Colonic mucosa (tissue), 4 donors: ENCODE data around the gene MARCHF9. TPM values are rescaled to one million over a fixed set of nuclear protein-coding genes. Genes with fewer than 3 reads are reported as not detected.

Experiments used
- DNase-seq: peaks from one replicate; pipeline ENCODE4 v3.0.0-alpha.2; 2020
- H3K27ac ChIP-seq: fragments of 200-600 bp; one replicate; pipeline ENCODE4 v1.8.0; 2021
- H3K27me3 ChIP-seq: fragments of 200-600 bp; one replicate; pipeline ENCODE4 v1.8.0; 2021
- H3K36me3 ChIP-seq: fragments of 200-600 bp; one replicate; pipeline ENCODE4 v1.8.0; 2021
- H3K4me1 ChIP-seq: fragments of 200-600 bp; one replicate; pipeline ENCODE4 v1.8.0; 2021; ENCODE audit warnings: mild to moderate bottlenecking
- H3K4me3 ChIP-seq: fragments of 200-600 bp; one replicate; pipeline ENCODE4 v1.8.0; 2021
- H3K9ac ChIP-seq, 2 donors: one replicate each; pipeline ENCODE4 v1.7.0; 2013; ENCODE audit warnings: control low read depth in 2 of 2, low read depth in 2 of 2, low read length in 2 of 2
- H3K9me3 ChIP-seq: fragments of 200-600 bp; one replicate; pipeline ENCODE4 v1.8.0; 2021
- intact Hi-C: fragments of 100-400 bp; cut with DNase I; formaldehyde crosslinking; loops from one replicate; pipeline ENCODE4 v1.14.1; 2022
- total RNA-seq, 2 donors: library from RNA; stranded (reverse); fragmentation: NEBNext Ultra II Directional in 1 of 2; extraction: Animal tissue kit (Norgen Biotek cat#: 25700) in 1 of 2; gene quantifications; one replicate each; pipeline ENCODE4 v1.2.1, GENCODE V29; 2021
- TF ChIP-seq, protein P1 (sequence below): fragments of 200-600 bp; IDR thresholded peaks from one replicate; pipeline ENCODE4 v1.8.0; 2022; ENCODE audit warnings: antibody characterized with exemption, mild to moderate bottlenecking
- donor health status: healthy.
- donor health status: DM: no; HTN: no; CAD: no.
- donor health status: DM: no; HTN: no; CAD: no.

MARCHF9 gene
- total RNA-seq, 2 donors from 2014 or later: 10.6 to 14.3 TPM

DNA sequence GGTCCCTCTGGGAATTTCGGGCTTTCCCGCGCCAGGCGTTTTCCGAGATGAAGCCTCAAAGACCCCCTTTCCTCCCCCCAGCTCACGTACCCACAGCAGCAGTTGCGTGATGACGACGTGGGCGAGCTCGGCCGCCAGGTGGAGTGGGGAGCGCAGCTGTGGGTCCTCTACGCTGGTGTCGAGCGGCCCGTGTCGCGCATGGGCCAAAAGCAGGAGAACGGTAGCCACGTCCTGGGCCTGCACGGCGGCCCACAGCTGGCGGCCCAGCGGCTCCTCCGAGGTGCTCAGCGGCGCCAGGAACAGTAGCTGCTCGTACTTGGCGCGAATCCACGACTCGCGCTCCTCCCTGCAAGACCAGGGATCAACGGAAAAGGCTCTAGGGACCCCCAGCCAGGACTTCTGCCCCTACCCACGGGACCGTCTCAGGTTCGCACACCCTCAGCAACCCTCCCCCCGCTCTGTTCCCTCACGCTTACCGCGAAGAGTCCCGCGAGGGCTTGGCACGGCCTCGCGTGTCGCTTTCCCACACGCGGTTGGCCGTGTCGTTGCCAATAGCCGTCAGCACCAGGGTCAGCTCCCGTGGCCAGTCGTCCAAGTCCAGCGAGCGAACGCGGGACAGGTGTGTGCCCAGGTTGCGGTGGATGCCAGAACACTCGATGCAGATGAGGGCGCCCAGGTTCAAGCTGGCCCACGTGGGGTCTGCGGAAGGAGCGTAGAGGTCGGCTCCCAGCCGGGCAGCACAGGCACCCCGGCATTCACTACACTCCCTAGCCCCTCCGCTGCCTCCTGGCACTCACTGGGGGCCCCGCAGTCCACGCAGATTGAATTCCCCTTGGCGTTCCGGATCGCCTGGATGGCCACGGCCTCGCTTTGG, 27.8 kb upstream of the MARCHF9 start:
- intact Hi-C loops: no loop called here
- no peaks in the 10 kb centered on the region for H3K4me1 ChIP-seq
- H3K36me3 ChIP-seq: no peaks in the 10 kb centered on the region
- H3K9ac ChIP-seq: peak overlapping the region; percentile 46 to 72
- no peaks in the 10 kb centered on the region for H3K9me3 ChIP-seq
- H3K27me3 ChIP-seq: peaks cover 6% of the 10 kb centered on the region
- H3K4me3 ChIP-seq: peak overlapping the region; percentile 48
- H3K27ac ChIP-seq: peak overlapping the region; percentile 24
- TF ChIP-seq, protein P1, sequence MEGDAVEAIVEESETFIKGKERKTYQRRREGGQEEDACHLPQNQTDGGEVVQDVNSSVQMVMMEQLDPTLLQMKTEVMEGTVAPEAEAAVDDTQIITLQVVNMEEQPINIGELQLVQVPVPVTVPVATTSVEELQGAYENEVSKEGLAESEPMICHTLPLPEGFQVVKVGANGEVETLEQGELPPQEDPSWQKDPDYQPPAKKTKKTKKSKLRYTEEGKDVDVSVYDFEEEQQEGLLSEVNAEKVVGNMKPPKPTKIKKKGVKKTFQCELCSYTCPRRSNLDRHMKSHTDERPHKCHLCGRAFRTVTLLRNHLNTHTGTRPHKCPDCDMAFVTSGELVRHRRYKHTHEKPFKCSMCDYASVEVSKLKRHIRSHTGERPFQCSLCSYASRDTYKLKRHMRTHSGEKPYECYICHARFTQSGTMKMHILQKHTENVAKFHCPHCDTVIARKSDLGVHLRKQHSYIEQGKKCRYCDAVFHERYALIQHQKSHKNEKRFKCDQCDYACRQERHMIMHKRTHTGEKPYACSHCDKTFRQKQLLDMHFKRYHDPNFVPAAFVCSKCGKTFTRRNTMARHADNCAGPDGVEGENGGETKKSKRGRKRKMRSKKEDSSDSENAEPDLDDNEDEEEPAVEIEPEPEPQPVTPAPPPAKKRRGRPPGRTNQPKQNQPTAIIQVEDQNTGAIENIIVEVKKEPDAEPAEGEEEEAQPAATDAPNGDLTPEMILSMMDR: no peak
- peak; percentile 34 for DNase-seq

DNA sequence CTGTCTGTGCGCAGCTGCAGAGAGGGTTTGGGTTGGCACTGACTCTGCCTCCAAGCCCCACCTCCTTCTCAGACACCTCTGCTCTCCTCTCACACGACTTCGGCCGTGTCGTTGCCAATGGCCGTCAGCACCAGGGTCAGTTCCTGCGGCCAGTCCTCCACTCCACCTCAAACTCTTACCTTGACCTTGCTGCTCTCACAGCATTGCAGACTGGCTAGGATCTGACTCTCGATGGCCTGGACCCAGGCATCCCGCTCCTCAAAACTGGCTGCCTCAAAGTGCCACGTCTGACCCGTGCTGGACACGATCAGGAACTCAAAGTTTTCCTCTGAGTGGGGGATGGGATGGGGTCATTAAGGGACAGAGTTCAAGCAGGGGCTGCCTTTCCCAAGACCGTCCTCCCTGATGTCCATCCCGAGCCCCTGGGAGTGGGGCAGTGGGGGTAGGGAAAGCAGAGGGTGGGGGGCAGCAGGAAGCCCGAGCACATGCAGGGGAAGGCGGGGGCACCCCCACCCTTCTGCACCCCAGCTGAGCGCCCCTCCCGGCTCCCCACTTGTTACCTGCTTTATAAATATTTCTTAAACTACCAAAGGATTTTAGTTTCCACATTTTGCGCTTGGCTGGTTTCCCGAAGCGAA, 27.0 kb upstream of the MARCHF9 start:
- H3K4me3 ChIP-seq: no peak overlapping the region
- intact Hi-C loops: no loop called here
- TF ChIP-seq, protein P1: no peak
- H3K9ac ChIP-seq: peak overlapping the region in 1 of 2 donors; percentile 12
- H3K9me3 ChIP-seq: no peaks in the 10 kb centered on the region
- H3K27me3 ChIP-seq: peaks cover 6% of the 10 kb centered on the region
- no peaks in the 10 kb centered on the region for H3K36me3 ChIP-seq
- no peaks in the 10 kb centered on the region for H3K4me1 ChIP-seq
- H3K27ac ChIP-seq: no peak overlapping the region
- peak; percentile 17 for DNase-seq

DNA sequence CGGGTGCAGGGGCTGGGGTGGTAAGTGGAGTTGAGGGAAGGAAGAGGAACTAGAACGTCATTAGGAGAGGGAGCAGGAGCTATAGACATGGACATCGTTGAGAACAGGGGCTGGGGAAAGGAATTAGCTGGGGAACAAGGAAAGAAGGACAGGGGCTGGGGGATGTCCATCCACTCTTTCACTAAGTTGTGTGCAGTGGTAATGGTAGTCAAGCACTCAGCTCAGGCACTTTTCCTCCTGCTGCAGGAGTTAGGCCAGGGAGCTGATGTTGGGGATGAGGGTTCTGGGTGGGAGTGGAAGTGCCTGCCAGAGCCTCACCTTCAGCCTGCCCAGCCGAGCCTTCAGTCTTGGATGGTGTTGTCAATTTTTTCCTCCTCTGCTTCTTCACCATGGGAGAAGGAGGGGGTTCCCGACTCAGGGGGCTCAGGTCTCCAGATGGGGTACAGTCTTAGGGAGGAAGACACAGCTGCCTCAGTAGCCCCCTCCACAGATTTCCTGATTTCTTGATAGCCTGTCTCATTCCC, 25.5 kb upstream of the MARCHF9 start:
- Histone ChIP-seq H3K4me1 (no peaks in the 10 kb centered on the region), H3K9ac (no peak overlapping the region), H3K4me3 (no peak overlapping the region), H3K9me3 (no peaks in the 10 kb centered on the region), H3K27ac (no peak overlapping the region), H3K36me3 (no peaks in the 10 kb centered on the region), H3K27me3 (peaks cover 6% of the 10 kb centered on the region)
- TF ChIP-seq, protein P1: no peak
- DNase-seq: no peak
- intact Hi-C loops: no loop called here

DNA sequence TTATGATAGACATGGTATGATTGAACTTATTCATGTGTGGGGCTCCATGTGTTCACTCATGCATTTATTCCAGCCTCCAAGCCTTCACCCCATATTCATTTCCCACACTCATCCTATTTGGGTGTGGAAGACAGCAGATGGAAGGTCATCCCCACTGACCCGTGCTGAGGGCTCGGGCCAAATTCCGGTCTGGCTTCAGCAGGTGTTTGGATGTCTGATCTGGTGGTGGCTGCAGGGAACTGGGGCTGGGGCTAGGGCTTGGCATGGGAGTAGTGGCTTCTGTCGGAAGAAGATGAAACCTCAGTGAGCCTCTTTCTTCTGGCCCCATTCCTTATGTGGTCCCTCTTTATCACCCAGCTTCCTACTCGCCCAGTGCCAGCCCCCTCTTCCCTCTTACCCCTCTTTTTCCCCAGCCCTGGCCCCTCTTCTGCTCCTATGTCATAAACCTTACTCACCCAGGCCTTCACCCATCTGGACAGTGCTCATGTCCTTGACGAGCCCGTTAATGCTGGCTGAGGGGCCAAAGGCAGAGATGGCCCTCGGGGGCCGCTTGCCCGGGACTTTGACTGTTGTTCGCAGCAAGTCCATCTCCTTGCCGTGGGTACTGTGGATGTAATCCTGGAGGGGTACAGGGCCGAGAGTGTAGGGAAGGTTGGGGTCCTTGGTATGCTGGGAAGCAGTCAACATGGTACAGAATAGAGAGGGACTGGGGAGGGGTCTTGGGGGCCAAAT, 24.4 kb upstream of the MARCHF9 start:
- intact Hi-C loops: no loop called here
- Histone ChIP-seq H3K27ac (no peak overlapping the region), H3K4me1 (no peaks in the 10 kb centered on the region), H3K36me3 (no peaks in the 10 kb centered on the region), H3K4me3 (no peak overlapping the region), H3K9me3 (no peaks in the 10 kb centered on the region), H3K27me3 (peaks cover 9% of the 10 kb centered on the region), H3K9ac (no peak overlapping the region)
- TF ChIP-seq, protein P1: no peak
- no peak for DNase-seq

DNA sequence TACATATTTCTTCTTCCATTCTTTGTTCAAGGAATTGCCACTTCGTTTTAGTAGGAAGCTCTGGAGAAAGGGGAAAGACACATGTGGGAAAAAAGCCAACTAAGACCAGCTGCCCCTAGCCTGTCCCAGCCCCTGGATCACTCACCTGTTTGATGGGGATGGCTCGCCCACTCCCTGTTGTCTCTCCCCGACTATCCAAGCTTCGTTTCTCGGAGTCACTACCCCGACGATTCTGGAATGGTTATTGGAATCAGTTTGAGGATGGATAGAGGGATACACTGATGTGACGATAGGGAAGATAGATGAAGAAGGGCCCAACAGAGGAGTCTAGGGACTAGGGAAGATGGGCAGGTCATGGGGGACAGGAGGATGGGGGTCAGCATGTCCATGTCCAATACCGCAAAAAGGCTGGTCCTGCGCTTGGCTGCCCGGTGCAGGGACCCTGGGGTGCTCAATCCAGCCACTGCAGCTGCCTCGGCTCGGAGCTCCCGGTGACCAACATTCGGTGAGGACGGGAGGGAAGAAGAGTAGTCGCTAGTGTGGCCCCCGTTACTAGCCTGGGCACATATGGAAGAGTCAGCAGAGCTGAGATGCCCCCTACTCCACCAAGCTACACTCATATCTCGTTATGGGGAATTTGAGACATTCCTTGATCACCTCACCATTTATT, 23.4 kb upstream of the MARCHF9 start:
- no peak for DNase-seq
- Histone ChIP-seq H3K27ac (no peak overlapping the region), H3K9ac (no peak overlapping the region), H3K4me1 (no peaks in the 10 kb centered on the region), H3K9me3 (no peaks in the 10 kb centered on the region), H3K27me3 (peaks cover 20% of the 10 kb centered on the region), H3K36me3 (no peaks in the 10 kb centered on the region), H3K4me3 (no peak overlapping the region)
- intact Hi-C loops: no loop called here
- TF ChIP-seq, protein P1: no peak
